Measurements from ENCODE around the gene MDM4. TPM values are rescaled to one million over a fixed set of nuclear protein-coding genes. Genes with fewer than 3 reads are reported as not detected.
"Not testable (repeated sequence)": the region's sequence is repeated elsewhere in the genome, so short reads cannot be mapped to it uniquely, and the experiment has no call there.

MDM4 gene
- total RNA-seq, 2 donors from 2014 or later: 104 to 151 TPM

GRCh38 chr1:204544321-204544720 is 28.1 kb downstream of the MDM4 start:
- Mint-ChIP-seq H3K4me1 (ENCODE audit: low read depth in 2 of 2) (peaks cover 33 to 35% of the 10 kb centered on the region in 2 donors), H3K4me3 (peak overlapping the region; percentile 64), H3K27me3 (no peaks in the 10 kb centered on the region), H3K27ac (peak overlapping the region; percentile 82 to 90), H3K9me3 (no peaks in the 10 kb centered on the region), H3K36me3 (peaks cover 59% of the 10 kb centered on the region)
- DNase-seq (ENCODE audit: low spot score): no peak
- peak; percentile 91 to 98 for ATAC-seq

- ATAC-seq: no peak
- H3K9me3 Mint-ChIP-seq: no peaks in the 10 kb centered on the region
- H3K27me3 Mint-ChIP-seq: no peaks in the 10 kb centered on the region
- peaks cover 33 to 35% of the 10 kb centered on the region in 2 donors for H3K4me1 Mint-ChIP-seq (ENCODE audit: low read depth in 2 of 2)
- peak overlapping the region; percentile 82 to 90 for H3K27ac Mint-ChIP-seq
- no peak for DNase-seq (ENCODE audit: low spot score)
- H3K36me3 Mint-ChIP-seq: peaks cover 60% of the 10 kb centered on the region
- H3K4me3 Mint-ChIP-seq: peak overlapping the region; percentile 64
Measured at GRCh38 chr1:204545202-204545601, 29.0 kb downstream of the MDM4 start.

GRCh38 chr1:204545881-204546280 is 29.7 kb downstream of the MDM4 start:
- H3K9me3 Mint-ChIP-seq: no peaks in the 10 kb centered on the region
- peaks cover 60% of the 10 kb centered on the region for H3K36me3 Mint-ChIP-seq
- H3K4me1 Mint-ChIP-seq (ENCODE audit: low read depth in 2 of 2): peaks cover 33 to 35% of the 10 kb centered on the region in 2 donors
- H3K27ac Mint-ChIP-seq: peak overlapping the region; percentile 82 to 90
- H3K4me3 Mint-ChIP-seq: peak overlapping the region; percentile 64
- no peaks in the 10 kb centered on the region for H3K27me3 Mint-ChIP-seq
- DNase-seq (ENCODE audit: low spot score) (no peak), ATAC-seq (no peak)

- no peaks in the 10 kb centered on the region for H3K9me3 Mint-ChIP-seq
- H3K27ac Mint-ChIP-seq: no peak overlapping the region
- H3K4me1 Mint-ChIP-seq (ENCODE audit: low read depth in 2 of 2): peaks cover 24 to 29% of the 10 kb centered on the region in 2 donors
- no peak for DNase-seq (ENCODE audit: low spot score)
- no peaks in the 10 kb centered on the region for H3K27me3 Mint-ChIP-seq
- H3K4me3 Mint-ChIP-seq: no peak overlapping the region
- H3K36me3 Mint-ChIP-seq: peaks cover 44% of the 10 kb centered on the region
- ATAC-seq: no peak
Measured at GRCh38 chr1:204548265-204548664, 32.1 kb downstream of the MDM4 start.

- H3K4me3 Mint-ChIP-seq: no peak overlapping the region
- DNase-seq (ENCODE audit: low spot score) (no peak), ATAC-seq (no peak)
- H3K36me3 Mint-ChIP-seq: peaks cover 33% of the 10 kb centered on the region
- peaks cover 13 to 20% of the 10 kb centered on the region in 2 donors for H3K4me1 Mint-ChIP-seq (ENCODE audit: low read depth in 2 of 2)
- no peaks in the 10 kb centered on the region for H3K27me3 Mint-ChIP-seq
- H3K27ac Mint-ChIP-seq: no peak overlapping the region
- no peaks in the 10 kb centered on the region for H3K9me3 Mint-ChIP-seq
Measured at GRCh38 chr1:204549313-204549712, 33.1 kb downstream of the MDM4 start.

- Mint-ChIP-seq H3K9me3 (no peaks in the 10 kb centered on the region), H3K27me3 (no peaks in the 10 kb centered on the region), H3K36me3 (peaks cover 23% of the 10 kb centered on the region), H3K4me3 (no peak overlapping the region), H3K27ac (no peak overlapping the region), H3K4me1 (ENCODE audit: low read depth in 2 of 2) (peaks cover 0 to 10% of the 10 kb centered on the region in 2 donors)
- DNase-seq (ENCODE audit: low spot score): no peak
- ATAC-seq: no peak
Measured at GRCh38 chr1:204550926-204551325, 34.7 kb downstream of the MDM4 start.

- H3K27me3 Mint-ChIP-seq: no peaks in the 10 kb centered on the region
- ATAC-seq: no peak
- peaks cover 7% of the 10 kb centered on the region for H3K36me3 Mint-ChIP-seq
- H3K4me1 Mint-ChIP-seq (ENCODE audit: low read depth in 2 of 2): peaks cover 9 to 16% of the 10 kb centered on the region in 2 donors
- H3K9me3 Mint-ChIP-seq: no peaks in the 10 kb centered on the region
- no peak for DNase-seq (ENCODE audit: low spot score)
- no peak overlapping the region for H3K27ac Mint-ChIP-seq
- no peak overlapping the region for H3K4me3 Mint-ChIP-seq
Measured at GRCh38 chr1:204556458-204557052, 40.3 kb downstream of the MDM4 start.

GRCh38 chr1:204558467-204558866 is 42.3 kb downstream of the MDM4 start:
- ATAC-seq (no peak), DNase-seq (ENCODE audit: low spot score) (no peak)
- no peak overlapping the region for H3K27ac Mint-ChIP-seq
- peaks cover 12% of the 10 kb centered on the region for H3K36me3 Mint-ChIP-seq
- no peaks in the 10 kb centered on the region for H3K9me3 Mint-ChIP-seq
- peaks cover 11 to 26% of the 10 kb centered on the region in 2 donors for H3K4me1 Mint-ChIP-seq (ENCODE audit: low read depth in 2 of 2)
- H3K27me3 Mint-ChIP-seq: no peaks in the 10 kb centered on the region
- H3K4me3 Mint-ChIP-seq: no peak overlapping the region

GRCh38 chr1:204560002-204560401 is 43.8 kb downstream of the MDM4 start:
- not testable (repeated sequence) for DNase-seq (ENCODE audit: low spot score); ATAC-seq; H3K4me3 Mint-ChIP-seq; H3K9me3 Mint-ChIP-seq; H3K27ac Mint-ChIP-seq; H3K27me3 Mint-ChIP-seq
- H3K4me1 Mint-ChIP-seq (ENCODE audit: low read depth in 2 of 2): peaks cover 20 to 39% of the 10 kb centered on the region in 2 donors
- H3K36me3 Mint-ChIP-seq: peaks cover 12% of the 10 kb centered on the region

GRCh38 chr1:204560590-204561150 is 44.5 kb downstream of the MDM4 start:
- ATAC-seq (no peak), DNase-seq (ENCODE audit: low spot score) (no peak)
- no peaks in the 10 kb centered on the region for H3K9me3 Mint-ChIP-seq
- H3K36me3 Mint-ChIP-seq: peaks cover 12% of the 10 kb centered on the region
- no peak overlapping the region for H3K4me3 Mint-ChIP-seq
- peak overlapping the region in 1 of 2 donors; percentile 0 for H3K27ac Mint-ChIP-seq
- H3K4me1 Mint-ChIP-seq (ENCODE audit: low read depth in 2 of 2): peaks cover 23 to 43% of the 10 kb centered on the region in 2 donors
- H3K27me3 Mint-ChIP-seq: no peaks in the 10 kb centered on the region

- Mint-ChIP-seq H3K36me3 (peaks cover 12% of the 10 kb centered on the region), H3K27me3 (no peaks in the 10 kb centered on the region), H3K9me3 (no peaks in the 10 kb centered on the region), H3K27ac (peak overlapping the region in 1 of 2 donors; percentile 3), H3K4me3 (no peak overlapping the region), H3K4me1 (ENCODE audit: low read depth in 2 of 2) (peaks cover 27 to 40% of the 10 kb centered on the region in 2 donors)
- DNase-seq (ENCODE audit: low spot score) (no peak), ATAC-seq (no peak)
Measured at GRCh38 chr1:204562075-204562990, 46.1 kb downstream of the MDM4 start.

- no peak for DNase-seq (ENCODE audit: low spot score)
- Mint-ChIP-seq H3K36me3 (peaks cover 12% of the 10 kb centered on the region), H3K9me3 (no peaks in the 10 kb centered on the region), H3K27ac (peak overlapping the region in 1 of 2 donors; percentile 21), H3K27me3 (no peaks in the 10 kb centered on the region), H3K4me3 (no peak overlapping the region), H3K4me1 (ENCODE audit: low read depth in 2 of 2) (peaks cover 27 to 40% of the 10 kb centered on the region in 2 donors)
- ATAC-seq: no peak
Measured at GRCh38 chr1:204563307-204563706, 47.1 kb downstream of the MDM4 start.

GRCh38 chr1:204563780-204564179 is 47.6 kb downstream of the MDM4 start:
- Mint-ChIP-seq H3K4me1 (ENCODE audit: low read depth in 2 of 2) (peaks cover 27 to 40% of the 10 kb centered on the region in 2 donors), H3K36me3 (peaks cover 12% of the 10 kb centered on the region), H3K27ac (no peak overlapping the region)

GRCh38 chr1:204564835-204565234 is 48.6 kb downstream of the MDM4 start:
- Mint-ChIP-seq H3K27me3 (no peaks in the 10 kb centered on the region), H3K9me3 (no peaks in the 10 kb centered on the region), H3K36me3 (peaks cover 12% of the 10 kb centered on the region), H3K27ac (peak overlapping the region in 1 of 2 donors; percentile 25), H3K4me1 (ENCODE audit: low read depth in 2 of 2) (peaks cover 27 to 40% of the 10 kb centered on the region in 2 donors), H3K4me3 (peak overlapping the region; percentile 1)
- no peak for DNase-seq (ENCODE audit: low spot score)
- ATAC-seq: no peak

More at GRCh38 chr1:204563780-204564179, 47.6 kb downstream of the MDM4 start:
- Mint-ChIP-seq H3K4me3 (no peak overlapping the region), H3K27me3 (no peaks in the 10 kb centered on the region), H3K9me3 (no peaks in the 10 kb centered on the region)
- no peak for DNase-seq (ENCODE audit: low spot score)
- peak in 1 of 2 donors; percentile 15 for ATAC-seq
